Type B pancreatic cell (in vitro differentiated cells): ENCODE data around the gene ZNF236. TPM values are rescaled to one million over a fixed set of nuclear protein-coding genes. Genes with fewer than 3 reads are reported as not detected.

ENCODE experiments used
- DNase-seq: peaks from one replicate; pipeline ENCODE4 v3.0.0; 2021; ENCODE audit warnings: mixed read lengths; ENCODE audit not compliant: unreplicated experiment; ENCODE audit errors: extremely low spot score
- H3K27ac Mint-ChIP-seq: 2 replicates; pipeline ENCODE4 v1.8.0; 2021; ENCODE audit warnings: mild to moderate bottlenecking, mixed read lengths
- H3K27me3 Mint-ChIP-seq: 2 replicates; pipeline ENCODE4 v1.8.0; 2021; ENCODE audit warnings: mixed read lengths
- H3K36me3 Mint-ChIP-seq: 2 replicates; pipeline ENCODE4 v1.8.0; 2021; ENCODE audit warnings: mixed read lengths
- H3K4me1 Mint-ChIP-seq: one replicate; pipeline ENCODE4 v1.8.0; 2021; ENCODE audit warnings: mixed read lengths; ENCODE audit not compliant: unreplicated experiment
- H3K4me3 Mint-ChIP-seq: 2 replicates; pipeline ENCODE4 v1.8.0; 2021; ENCODE audit warnings: mild to moderate bottlenecking, mixed read lengths
- H3K9me3 Mint-ChIP-seq: 2 replicates; pipeline ENCODE4 v1.8.0; 2021; ENCODE audit warnings: mixed read lengths
- total RNA-seq: library from RNA; stranded (reverse); gene quantifications from 2 replicates; pipeline ENCODE4 v1.2.1, GENCODE V29; 2021; ENCODE audit warnings: low replicate concordance
- TF ChIP-seq, protein P1 (sequence below): fragments of 200-600 bp; sonication (generic); conservative IDR thresholded peaks from 2 replicates; pipeline ENCODE4 v1.5.0; 2021; ENCODE audit warnings: antibody characterized with exemption, mild to moderate bottlenecking

ZNF236 gene
- total RNA-seq, 1 donor from 2014 or later, result 20.2 TPM

DNA sequence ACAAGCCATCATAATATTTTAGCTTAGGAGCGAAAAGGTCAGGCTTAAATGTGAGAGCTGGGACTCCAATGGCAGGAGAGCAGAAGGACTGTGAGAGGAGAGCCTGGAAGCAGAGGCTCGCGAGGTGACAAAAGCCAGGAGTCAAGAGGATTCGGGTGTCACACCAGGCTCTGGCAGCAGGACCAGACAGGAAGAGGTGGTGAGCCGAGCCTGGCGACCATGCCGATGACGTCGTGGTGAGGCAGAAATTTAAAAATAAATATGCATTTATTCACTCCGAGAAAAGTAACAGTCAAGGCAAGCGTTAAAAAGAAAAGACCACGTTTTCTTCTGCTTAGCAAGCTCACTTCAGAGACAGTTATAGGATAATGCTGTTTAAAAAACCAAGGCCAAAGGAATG, 31.3 kb upstream of the ZNF236 start:
- Mint-ChIP-seq H3K36me3 (no peaks in the 10 kb centered on the region), H3K4me3 (no peak overlapping the region), H3K4me1 (no peaks in the 10 kb centered on the region), H3K27me3 (peaks cover 3% of the 10 kb centered on the region), H3K9me3 (peaks cover 9% of the 10 kb centered on the region), H3K27ac (no peak overlapping the region)
- no peak for DNase-seq
- TF ChIP-seq, protein P1, sequence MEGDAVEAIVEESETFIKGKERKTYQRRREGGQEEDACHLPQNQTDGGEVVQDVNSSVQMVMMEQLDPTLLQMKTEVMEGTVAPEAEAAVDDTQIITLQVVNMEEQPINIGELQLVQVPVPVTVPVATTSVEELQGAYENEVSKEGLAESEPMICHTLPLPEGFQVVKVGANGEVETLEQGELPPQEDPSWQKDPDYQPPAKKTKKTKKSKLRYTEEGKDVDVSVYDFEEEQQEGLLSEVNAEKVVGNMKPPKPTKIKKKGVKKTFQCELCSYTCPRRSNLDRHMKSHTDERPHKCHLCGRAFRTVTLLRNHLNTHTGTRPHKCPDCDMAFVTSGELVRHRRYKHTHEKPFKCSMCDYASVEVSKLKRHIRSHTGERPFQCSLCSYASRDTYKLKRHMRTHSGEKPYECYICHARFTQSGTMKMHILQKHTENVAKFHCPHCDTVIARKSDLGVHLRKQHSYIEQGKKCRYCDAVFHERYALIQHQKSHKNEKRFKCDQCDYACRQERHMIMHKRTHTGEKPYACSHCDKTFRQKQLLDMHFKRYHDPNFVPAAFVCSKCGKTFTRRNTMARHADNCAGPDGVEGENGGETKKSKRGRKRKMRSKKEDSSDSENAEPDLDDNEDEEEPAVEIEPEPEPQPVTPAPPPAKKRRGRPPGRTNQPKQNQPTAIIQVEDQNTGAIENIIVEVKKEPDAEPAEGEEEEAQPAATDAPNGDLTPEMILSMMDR, result no peak

DNA sequence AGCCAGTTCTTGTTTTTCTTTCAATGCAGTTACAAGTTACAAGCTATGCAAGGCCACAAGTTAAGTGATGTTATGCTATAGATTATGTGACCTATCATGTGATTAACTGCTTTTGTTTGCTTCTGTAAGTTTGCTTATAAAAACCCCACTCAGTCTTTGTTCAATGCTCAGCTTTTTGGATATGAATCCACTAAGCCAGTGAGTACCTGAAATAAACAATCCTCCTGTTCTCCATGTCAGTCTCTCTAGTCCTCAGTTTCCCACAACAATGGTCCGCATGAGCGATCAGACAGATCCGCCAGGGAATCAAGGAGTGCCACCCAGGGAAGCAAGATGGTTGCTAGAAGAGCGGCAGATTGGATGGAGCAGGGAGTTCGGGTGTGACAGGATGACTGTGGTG, 30.7 kb upstream of the ZNF236 start:
- Mint-ChIP-seq H3K9me3 (peaks cover 9% of the 10 kb centered on the region), H3K27me3 (peaks cover 3% of the 10 kb centered on the region), H3K36me3 (no peaks in the 10 kb centered on the region), H3K4me1 (no peaks in the 10 kb centered on the region), H3K4me3 (no peak overlapping the region), H3K27ac (no peak overlapping the region)
- DNase-seq, result no peak
- TF ChIP-seq, protein P1, result no peak

DNA sequence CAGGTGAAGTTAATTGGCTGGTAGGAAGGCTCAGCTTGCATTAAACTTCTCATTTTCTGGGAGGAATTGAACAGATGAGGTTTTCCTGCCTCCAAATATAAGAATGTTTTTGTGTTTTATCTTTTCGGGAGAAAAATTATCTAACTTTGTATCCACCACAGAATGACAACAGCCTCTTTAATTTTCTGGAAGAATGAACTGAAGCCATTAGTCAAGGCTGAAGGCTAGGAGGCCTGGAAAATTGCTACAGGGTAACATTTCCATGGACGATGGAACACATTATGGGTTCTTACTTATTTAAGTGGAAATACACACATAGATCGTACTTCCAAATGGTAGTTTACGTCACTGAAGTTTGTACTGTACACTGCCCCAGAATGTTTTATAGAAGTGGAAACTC, 28.0 kb upstream of the ZNF236 start:
- Mint-ChIP-seq H3K9me3 (peaks cover 9% of the 10 kb centered on the region), H3K4me3 (no peak overlapping the region), H3K27ac (no peak overlapping the region), H3K36me3 (no peaks in the 10 kb centered on the region), H3K4me1 (no peaks in the 10 kb centered on the region), H3K27me3 (peaks cover 3% of the 10 kb centered on the region)
- TF ChIP-seq, protein P1, result no peak
- no peak for DNase-seq

DNA sequence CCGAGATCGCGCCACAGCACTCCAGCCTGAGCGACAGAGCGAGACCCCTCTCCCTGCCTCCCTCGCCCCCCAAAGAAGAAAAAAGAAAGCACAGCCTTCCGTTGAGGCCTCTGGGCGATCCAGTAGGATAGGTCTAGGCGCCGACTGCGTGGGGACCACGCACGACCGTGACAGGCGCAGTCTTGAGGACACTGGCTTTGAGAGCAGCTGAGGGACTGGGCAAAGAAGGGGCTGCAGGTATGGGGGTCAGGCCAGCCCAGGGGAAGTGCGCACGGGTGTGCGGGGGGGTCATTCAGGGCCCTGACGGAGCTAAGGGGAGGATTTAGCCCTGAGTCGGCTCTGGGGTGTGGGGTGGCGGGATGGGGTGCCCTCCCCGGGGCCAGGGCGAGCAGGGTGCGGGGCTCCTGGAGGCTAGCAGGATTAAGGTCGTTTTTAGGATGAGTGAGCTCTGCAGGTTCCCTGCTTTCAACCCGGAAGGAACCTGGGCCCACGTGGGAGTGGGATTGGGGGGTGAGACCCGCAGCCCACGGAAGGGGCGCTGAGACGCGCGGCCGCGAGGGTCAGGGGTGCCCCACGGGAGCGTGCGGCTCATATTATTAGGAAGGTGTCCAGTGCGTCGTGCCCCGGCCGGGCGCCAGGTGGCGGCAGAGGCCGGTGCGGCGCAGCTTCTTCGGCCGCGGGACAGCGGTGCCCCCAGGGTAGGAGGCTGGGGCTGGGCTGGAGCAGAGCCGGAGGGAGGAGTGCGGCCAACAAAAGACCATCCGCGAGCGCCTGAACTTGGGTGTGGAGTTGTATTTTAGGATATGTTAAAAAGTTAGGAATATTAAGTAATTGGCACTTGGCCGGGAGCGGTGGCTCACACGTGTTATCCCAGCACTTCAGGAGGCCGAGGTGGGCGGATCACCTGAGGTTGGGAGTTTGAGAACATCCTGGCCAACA, 20.5 kb upstream of the ZNF236 start:
- no peaks in the 10 kb centered on the region for H3K36me3 Mint-ChIP-seq
- no peak overlapping the region for H3K27ac Mint-ChIP-seq
- H3K27me3 Mint-ChIP-seq, result peaks cover 9% of the 10 kb centered on the region
- H3K4me3 Mint-ChIP-seq, result peak overlapping the region; percentile 51
- H3K9me3 Mint-ChIP-seq, result no peaks in the 10 kb centered on the region
- TF ChIP-seq, protein P1, result peak; percentile 92
- H3K4me1 Mint-ChIP-seq, result peaks cover 8% of the 10 kb centered on the region
- DNase-seq, result no peak

DNA sequence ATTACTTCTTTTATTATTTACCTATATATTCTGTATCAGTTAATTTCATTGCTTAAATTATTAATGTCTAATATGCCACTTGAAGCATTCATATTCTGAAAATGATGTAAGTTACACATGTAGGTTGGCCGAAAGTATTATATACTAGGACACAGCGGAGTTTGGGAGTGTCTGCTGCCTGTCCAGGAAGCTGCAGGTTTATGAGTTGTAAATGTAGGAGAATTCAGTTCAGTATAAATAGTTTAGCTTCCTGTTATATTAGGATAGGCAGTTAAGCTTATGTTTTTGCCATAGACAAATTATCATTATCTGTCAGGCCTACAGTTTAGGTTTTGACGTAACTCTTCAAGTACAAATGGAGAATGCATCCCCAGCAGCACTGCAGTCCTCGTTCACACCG, 18.9 kb upstream of the ZNF236 start:
- H3K9me3 Mint-ChIP-seq, result no peaks in the 10 kb centered on the region
- DNase-seq, result no peak
- no peak overlapping the region for H3K4me3 Mint-ChIP-seq
- no peak overlapping the region for H3K27ac Mint-ChIP-seq
- H3K27me3 Mint-ChIP-seq, result peaks cover 9% of the 10 kb centered on the region
- H3K4me1 Mint-ChIP-seq, result peaks cover 9% of the 10 kb centered on the region
- TF ChIP-seq, protein P1, result no peak
- H3K36me3 Mint-ChIP-seq, result peaks cover 4% of the 10 kb centered on the region
